OCI-LY7 (cell line): ENCODE results near the gene IMPACT. TPM values are rescaled to one million over a fixed set of nuclear protein-coding genes. Genes with fewer than 3 reads are reported as not detected.

Experiments
- BruUV-seq: library from RNA; stranded (reverse); fragments of 400-500 nt; replicated peaks from 2 replicates; lab custom pipeline; 2021; lab: Mats Ljungman, UMichigan
- CTCF ChIA-PET: fragments of 300-600 bp; sonication (Branson Sonifier 250); formaldehyde crosslinking; loops from one replicate; lab custom pipeline; 2022; ENCODE audit warnings: antibody characterized with exemption; ENCODE audit not compliant: unreplicated experiment; lab: Charles Lee
- POLR2A ChIA-PET: fragments of 300-600 bp; sonication (Branson Sonifier 250); formaldehyde crosslinking; loops from one replicate; lab custom pipeline; 2022; ENCODE audit warnings: antibody characterized with exemption; lab: Charles Lee
- DNase-seq: peaks from one replicate; pipeline ENCODE4 v3.0.0-alpha.2; 2015; ENCODE audit warnings: low spot score
- H2AFZ ChIP-seq: fragments of 200-600 bp; sonication (generic), shearing (Covaris generic); 2 replicates; pipeline ENCODE4 v1.6.1; 2014; ENCODE audit warnings: mild to moderate bottlenecking, antibody characterized with exemption, low read length, moderate library complexity
- H3K27ac ChIP-seq: fragments of 200-600 bp; sonication (generic); 2 replicates; pipeline ENCODE4 v1.5.1; 2014; ENCODE audit warnings: mixed run types, low read depth, mild to moderate bottlenecking, moderate library complexity, low read length, inconsistent platforms; ENCODE audit not compliant: poor library complexity, severe bottlenecking
- H3K36me3 ChIP-seq: fragments of 200-600 bp; sonication (generic); 2 replicates; pipeline ENCODE4 v1.6.1; 2014; ENCODE audit warnings: mild to moderate bottlenecking, antibody characterized with exemption, low read length, moderate library complexity, mixed read lengths; ENCODE audit not compliant: insufficient read depth
- H3K4me1 ChIP-seq: fragments of 200-600 bp; sonication (generic); 2 replicates; pipeline ENCODE4 v1.5.1; 2014; ENCODE audit warnings: mild to moderate bottlenecking, low read length; ENCODE audit not compliant: insufficient read depth, poor library complexity, severe bottlenecking
- H3K4me2 ChIP-seq: fragments of 200-600 bp; sonication (generic); 2 replicates; pipeline ENCODE4 v1.6.1; 2014; ENCODE audit warnings: mild to moderate bottlenecking, low read length
- H3K4me3 ChIP-seq: fragments of 200-600 bp; sonication (generic); 2 replicates; pipeline ENCODE4 v1.5.1; 2014; ENCODE audit warnings: mild to moderate bottlenecking, low read depth, low read length; ENCODE audit not compliant: poor library complexity, severe bottlenecking
- H3K79me2 ChIP-seq: fragments of 200-600 bp; sonication (generic); 2 replicates; pipeline ENCODE4 v1.6.1; 2016; ENCODE audit warnings: low read depth, mild to moderate bottlenecking, low read length, moderate library complexity, mixed read lengths; ENCODE audit not compliant: insufficient read depth
- H3K9me2 ChIP-seq: fragments of 200-600 bp; sonication (generic); 2 replicates; pipeline ENCODE4 v1.6.1; 2016; ENCODE audit warnings: mild to moderate bottlenecking, low read length, mixed read lengths; ENCODE audit not compliant: insufficient read depth
- H3K9me3 ChIP-seq: fragments of 200-600 bp; sonication (generic); 2 replicates; pipeline ENCODE4 v1.6.1; 2014; ENCODE audit warnings: mild to moderate bottlenecking, mixed run types, low read length, mixed read lengths
- H4K20me1 ChIP-seq: fragments of 200-600 bp; sonication (generic); 2 replicates; pipeline ENCODE4 v1.6.1; 2014; ENCODE audit warnings: mild to moderate bottlenecking, antibody characterized with exemption, low read length, moderate library complexity, mixed read lengths; ENCODE audit not compliant: insufficient read depth
- CTCF ChIP-seq: fragments of 200-600 bp; sonication (generic); conservative IDR thresholded peaks from 2 replicates; pipeline ENCODE4 v1.5.1; 2014; ENCODE audit warnings: mild to moderate bottlenecking, antibody characterized with exemption, low read length, moderate library complexity, mixed read lengths
- EZH2phosphoT487 ChIP-seq: fragments of 200-600 bp; sonication (generic); IDR thresholded peaks from 2 replicates; pipeline ENCODE4 v1.6.1; 2018; ENCODE audit warnings: low read depth, borderline replicate concordance, mild to moderate bottlenecking, mixed run types, antibody characterized with exemption, low read length, moderate library complexity, mixed read lengths
- intact Hi-C: fragments of 100-400 bp; cut with micrococcal nuclease; formaldehyde crosslinking; loops from one replicate; pipeline ENCODE4 v1.10.0; 2022; ENCODE audit not compliant: unreplicated experiment
- total RNA-seq, 2 experiments: library from RNA; depleted of rRNA in 1 of 2; stranded (reverse); fragments of >200 nt in 1 of 2; shearing (Covaris generic) in 1 of 2; gene quantifications; 2 replicates each; pipeline ENCODE4 v1.2.3, GENCODE V29; 2014 to 2022

IMPACT gene
- total RNA-seq, 2 experiments from 2014 or later = not detected

- no peaks in the 10 kb centered on the region; the same call in 1 of the 2 replicates for H3K36me3 ChIP-seq
- no peak overlapping the region for H3K4me3 ChIP-seq
- peaks cover 7% of the 10 kb centered on the region for H3K9me3 ChIP-seq
- no peaks in the 10 kb centered on the region for H3K79me2 ChIP-seq
- POLR2A ChIA-PET = interaction anchor here (0.6 to 1.5 kb wide), 9 partner anchors 8 to 1416 kb away, joined by 3 to 5 read pairs (median 4); no protein-coding TSS in a partner anchor
- CTCF ChIA-PET = interaction anchor here (0.5 to 2.1 kb wide), 9 partner anchors 22 to 1687 kb away, joined by 3 to 11 read pairs (median 3); no protein-coding TSS in a partner anchor
- H4K20me1 ChIP-seq = no peaks in the 10 kb centered on the region
- peaks cover 44% of the 10 kb centered on the region for H3K4me1 ChIP-seq
- H3K27ac ChIP-seq = peak overlapping the region; percentile 8
- no peaks in the 10 kb centered on the region for H3K9me2 ChIP-seq
- intact Hi-C loops = loop anchor here (2.0 to 5.0 kb wide), 3 partner anchors 48 to 312 kb away; no protein-coding TSS in a partner anchor
- no TSS peak for BruUV-seq
- peak; percentile 67 for DNase-seq
- TF ChIP-seq CTCF (peak; percentile 90), EZH2phosphoT487 (no peak)
- peak overlapping the region; percentile 67 for H2AFZ ChIP-seq
- no peak overlapping the region for H3K4me2 ChIP-seq
These were observed 62.5 kb downstream of the IMPACT start for GRCh38 chr18:24488824-24489493.

GRCh38 chr18:24490539-24490938, 64.1 kb downstream of the IMPACT start:
- H3K9me2 ChIP-seq = no peaks in the 10 kb centered on the region
- DNase-seq = no peak
- POLR2A ChIA-PET = no interaction called here
- peaks cover 17% of the 10 kb centered on the region for H3K9me3 ChIP-seq
- H3K4me2 ChIP-seq = no peak overlapping the region
- TF ChIP-seq EZH2phosphoT487 (no peak), CTCF (no peak)
- CTCF ChIA-PET = no interaction called here
- H4K20me1 ChIP-seq = no peaks in the 10 kb centered on the region
- H3K27ac ChIP-seq = peak overlapping the region; percentile 32
- intact Hi-C loops = loop anchor here (5.0 kb wide), 2 partner anchors 437 to 478 kb away; partner anchors contain the start of gene TTC39C
- BruUV-seq = no TSS peak
- H3K4me1 ChIP-seq = peaks cover 44% of the 10 kb centered on the region
- H3K4me3 ChIP-seq = no peak overlapping the region
- H3K36me3 ChIP-seq = no peaks in the 10 kb centered on the region; the same call in 1 of the 2 replicates
- peak overlapping the region; percentile 29; the same call in 1 of the 2 replicates for H2AFZ ChIP-seq
- H3K79me2 ChIP-seq = no peaks in the 10 kb centered on the region
